Middle frontal gyrus (tissue), 1 donor: Measurements from ENCODE around the gene TEX50.
"Not testable (repeated sequence)": the region's sequence is repeated elsewhere in the genome, so short reads cannot be mapped to it uniquely, and the experiment has no call there.

Experiments used
- DNase-seq: peaks from one replicate; pipeline ENCODE4 v3.0.0-alpha.2; 2015; ENCODE audit warnings: low spot score; ENCODE audit errors: extremely low spot score

The TEX50 gene

GRCh38 chr1:173661763-173662162 is 26.6 kb downstream of the TEX50 start:
- no peak for DNase-seq

- no peak for DNase-seq
These were observed 28.0 kb downstream of the TEX50 start for GRCh38 chr1:173663159-173663558.

- DNase-seq = no peak
These were observed 31.5 kb downstream of the TEX50 start for GRCh38 chr1:173666646-173667045.

- DNase-seq = no peak
These were observed 34.4 kb downstream of the TEX50 start, which contains the start of gene ANKRD45 for GRCh38 chr1:173669491-173669941. Gene ANKRD45 (minus strand): TSS chr1:173669851. CDS start chr1:173659418, 10,433 bp downstream.

GRCh38 chr1:173674496-173674895 is 39.4 kb downstream of the TEX50 start:
- not testable (repeated sequence) for DNase-seq

- DNase-seq = not testable (repeated sequence)
These were observed 45.0 kb downstream of the TEX50 start for GRCh38 chr1:173680152-173680551.

GRCh38 chr1:173682184-173682583 is 47.0 kb downstream of the TEX50 start:
- no peak for DNase-seq

- DNase-seq = not testable (repeated sequence)
These were observed 48.7 kb downstream of the TEX50 start for GRCh38 chr1:173683838-173684237.

- not testable (repeated sequence) for DNase-seq
These were observed 50.0 kb downstream of the TEX50 start for GRCh38 chr1:173685121-173685520.
